NCI-H460 (cell line): ENCODE data around the gene SRD5A1. TPM values are rescaled to one million over a fixed set of nuclear protein-coding genes. Genes with fewer than 3 reads are reported as not detected.

Experiments used
- DNase-seq: peaks from one replicate; pipeline ENCODE4 v3.0.0-alpha.2; 2016; ENCODE audit warnings: low read depth; ENCODE audit errors: extremely low read depth
- total RNA-seq: library from RNA; depleted of rRNA; stranded (reverse); fragments of >200 nt; shearing (Covaris generic); gene quantifications from 2 replicates; pipeline ENCODE4 v1.2.3, GENCODE V29; 2014

The SRD5A1 gene
- total RNA-seq, 1 experiment from 2014 or later = 21.6 TPM

DNA sequence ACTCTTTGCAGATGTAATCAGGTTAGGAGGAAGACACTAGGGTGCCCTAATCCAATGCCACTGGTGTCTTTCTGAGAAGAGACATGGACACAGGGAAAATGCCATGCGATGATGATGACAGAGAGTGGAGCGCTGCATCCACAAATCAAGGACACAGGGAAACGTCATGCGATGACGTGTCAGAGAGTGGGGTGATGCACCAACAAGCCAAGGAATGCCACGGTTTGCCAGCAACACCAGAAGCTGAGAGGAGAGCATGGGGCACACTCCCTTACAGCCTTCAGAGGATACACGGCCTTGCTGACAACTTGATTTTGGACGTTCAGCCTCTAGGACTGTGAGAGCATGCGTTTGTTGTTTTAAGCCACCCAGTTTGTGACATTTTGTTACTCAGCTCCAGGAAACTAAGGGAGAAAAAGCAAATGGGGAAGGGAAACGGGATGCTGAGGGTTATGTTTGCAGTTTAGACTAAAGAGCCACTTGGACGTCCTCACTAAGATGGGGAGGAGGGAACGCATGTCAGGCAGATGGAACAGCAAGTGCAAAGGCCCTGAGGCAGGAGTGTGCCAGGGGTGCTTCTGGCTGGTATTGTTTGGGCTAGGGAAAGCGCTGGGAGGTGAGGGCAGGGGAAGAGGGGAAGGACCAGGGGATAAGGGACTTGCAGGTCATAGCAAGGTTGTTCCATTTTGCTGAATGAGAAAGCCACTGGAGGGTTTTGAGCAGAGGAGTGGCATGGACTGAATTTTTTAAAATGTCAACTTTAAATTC lies 77.5 kb downstream of the SRD5A1 start:
- no peak for DNase-seq

DNA sequence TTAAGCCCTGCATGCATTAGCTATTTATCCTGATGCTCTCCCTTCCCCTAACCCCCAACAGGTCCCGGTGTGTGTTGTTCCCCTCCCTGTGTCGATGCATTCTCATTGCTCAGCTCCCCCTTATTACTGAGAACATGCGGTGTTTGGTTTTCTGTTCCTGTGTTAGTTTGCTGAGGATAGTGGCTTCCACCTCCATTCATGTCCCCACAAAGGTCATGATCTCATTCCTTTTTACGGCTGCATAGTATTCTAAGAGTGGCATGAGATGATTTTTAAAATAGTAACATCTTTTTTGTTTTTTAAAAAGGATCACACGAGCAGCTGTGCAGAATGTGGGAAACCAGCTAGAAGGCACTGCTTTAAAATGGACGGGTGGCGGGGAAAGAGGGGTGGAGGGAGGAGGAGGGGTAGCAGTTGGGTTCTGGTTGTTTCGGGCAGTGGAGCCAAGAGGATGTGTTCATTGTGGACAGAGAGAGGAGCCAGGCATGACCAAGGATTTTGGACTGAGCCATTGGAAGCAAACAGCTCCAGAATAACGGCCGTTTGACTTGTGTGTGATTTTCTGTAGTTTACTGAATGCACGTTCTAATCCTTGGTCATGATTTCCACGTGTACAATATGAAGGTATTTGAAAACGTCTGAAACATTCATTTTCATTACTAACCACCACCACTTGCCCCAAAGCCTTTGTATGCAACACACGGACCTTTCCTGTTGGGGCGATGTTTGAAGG lies 78.3 kb downstream of the SRD5A1 start:
- no peak for DNase-seq

DNA sequence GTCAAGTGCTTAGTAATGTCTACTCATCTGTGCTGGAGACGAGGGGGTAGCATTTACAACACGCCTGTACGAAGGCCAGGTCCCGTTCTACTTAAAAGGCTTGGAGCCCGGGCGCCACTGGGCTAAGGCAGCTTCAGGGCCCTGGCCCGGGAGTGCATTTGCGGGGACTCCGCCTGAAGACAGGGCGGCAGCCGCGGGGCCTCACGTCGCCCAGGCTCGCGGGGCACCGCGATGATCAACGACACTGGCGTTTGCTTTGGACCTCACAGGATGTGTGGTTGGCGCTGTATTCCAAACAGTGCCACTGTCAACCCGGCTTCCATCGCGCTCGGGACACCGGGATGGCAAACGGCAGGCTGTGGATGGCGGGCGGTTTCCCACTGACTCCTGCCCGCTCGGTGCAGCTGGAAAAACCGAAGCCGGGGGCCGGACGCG lies 78.9 kb downstream of the SRD5A1 start:
- DNase-seq = peak; percentile 41

DNA sequence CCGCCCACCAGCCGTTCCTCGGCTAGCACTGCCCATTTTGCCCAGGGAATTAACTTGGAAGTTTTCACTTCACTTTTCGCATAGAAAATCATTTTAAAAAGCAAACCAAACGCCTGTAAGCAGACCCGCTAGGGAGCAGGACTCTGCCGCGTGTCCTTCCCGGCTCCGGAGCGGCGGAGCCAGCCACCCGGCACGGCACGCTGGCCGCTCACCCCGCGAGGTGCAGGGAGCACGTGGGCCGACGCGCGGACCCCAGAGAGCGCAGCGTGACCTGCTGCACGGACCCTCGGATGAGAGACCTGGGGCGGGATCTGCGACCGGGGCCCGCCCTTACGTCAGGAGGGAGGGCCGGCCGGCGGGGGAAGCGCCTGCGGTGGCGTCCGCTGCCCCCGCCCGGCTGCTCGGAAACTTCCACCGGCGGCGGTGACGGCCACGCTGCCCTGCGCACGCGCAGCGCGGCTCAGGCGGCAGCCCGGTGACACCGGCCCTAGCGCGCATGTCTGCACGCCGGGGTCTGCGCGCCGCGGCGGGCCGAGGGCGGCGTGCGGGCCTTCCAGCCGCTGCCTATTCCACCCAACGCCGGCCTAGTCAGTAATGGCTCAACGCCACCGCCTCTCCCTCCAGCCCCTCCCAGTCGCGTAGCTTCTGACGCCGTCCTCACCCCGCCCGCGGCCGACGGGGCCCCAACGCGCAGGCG lies 79.5 kb downstream of the SRD5A1 start:
- DNase-seq = peak; percentile 96

DNA sequence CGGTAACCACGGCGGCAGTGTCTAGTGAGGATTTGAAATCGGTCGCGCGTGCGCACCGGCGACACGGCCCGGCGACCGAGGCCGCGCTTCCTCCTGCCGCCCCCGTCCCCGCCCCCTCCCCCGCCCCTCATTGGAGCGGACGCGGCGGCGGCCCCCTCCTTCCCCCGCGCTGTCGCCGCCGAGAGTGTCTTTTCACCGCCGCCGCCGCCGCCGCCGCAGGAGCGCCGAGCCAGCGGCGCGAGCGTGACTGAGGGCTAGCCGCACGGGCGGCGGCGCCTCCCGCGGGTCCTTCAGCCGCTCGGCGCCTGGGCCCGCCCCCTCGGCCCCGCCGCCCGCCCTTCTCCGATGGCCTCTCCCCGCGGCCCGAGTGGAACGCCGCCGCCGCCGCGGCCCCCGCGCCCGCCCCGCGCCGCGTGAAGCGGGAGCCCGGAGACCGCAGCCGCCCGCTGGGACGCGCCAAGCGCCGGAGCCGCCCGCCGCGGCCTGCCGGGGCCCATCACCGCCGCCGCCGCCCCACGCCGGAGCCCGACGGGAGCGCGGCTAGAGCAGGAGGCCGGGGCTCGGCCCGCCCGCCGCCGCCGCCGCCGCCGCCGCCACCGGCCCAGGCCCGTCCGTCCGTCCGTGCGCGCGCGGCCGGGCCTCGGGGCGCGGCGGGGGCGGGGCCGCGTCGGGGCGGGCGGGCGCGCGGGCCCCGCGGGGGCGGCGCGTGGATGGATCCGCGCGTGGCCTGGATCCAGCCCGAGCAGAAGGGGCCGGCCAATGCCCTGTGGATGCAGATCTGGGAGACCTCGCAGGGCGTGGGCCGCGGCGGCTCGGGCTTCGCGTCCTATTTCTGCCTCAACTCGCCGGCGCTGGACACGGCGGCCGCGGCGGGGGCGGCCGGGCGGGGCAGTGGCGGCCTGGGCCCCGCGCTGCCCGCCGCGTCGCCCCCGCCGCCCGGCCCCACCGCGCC lies 80.3 kb downstream of the SRD5A1 start, which contains the start of gene TENT4A:
TENT4A (plus strand) TSS at position 159 of the 952 bp plus-strand sequence; CDS start at position 711, 552 bp downstream.
- no peak for DNase-seq

DNA sequence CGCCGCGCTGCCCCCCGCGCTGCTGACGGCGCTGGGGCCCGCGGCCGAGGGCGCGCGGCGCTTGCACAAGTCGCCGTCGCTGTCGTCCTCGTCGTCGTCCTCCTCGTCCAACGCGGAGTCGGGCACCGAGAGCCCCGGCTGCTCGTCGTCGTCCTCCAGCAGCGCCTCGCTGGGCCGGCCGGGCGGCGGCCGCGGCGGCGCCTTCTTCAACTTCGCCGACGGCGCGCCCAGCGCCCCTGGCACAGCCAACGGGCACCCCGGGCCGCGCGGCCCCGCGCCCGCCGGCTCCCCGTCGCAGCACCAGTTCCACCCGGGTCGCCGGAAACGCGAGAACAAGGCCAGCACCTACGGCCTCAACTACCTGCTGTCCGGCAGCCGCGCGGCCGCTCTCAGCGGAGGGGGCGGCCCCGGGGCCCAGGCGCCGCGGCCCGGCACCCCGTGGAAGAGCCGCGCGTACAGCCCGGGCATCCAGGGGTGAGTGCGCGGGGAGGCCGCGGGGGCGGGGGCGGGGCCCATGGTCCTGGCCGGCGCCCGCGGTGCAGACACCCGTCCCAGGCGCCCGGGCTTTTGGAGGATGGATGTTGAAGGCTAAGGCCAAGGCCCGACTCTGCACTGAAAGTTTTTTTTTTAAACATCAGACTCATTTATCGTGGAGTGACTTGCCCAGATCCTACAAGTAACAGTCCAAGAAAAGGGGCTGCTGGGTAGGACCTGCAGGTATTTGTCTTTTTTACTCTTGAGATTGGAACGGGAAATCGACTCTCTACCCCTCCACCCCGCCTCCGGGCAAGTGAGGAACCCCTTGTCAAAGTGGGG lies 81.2 kb downstream of the SRD5A1 start:
- no peak for DNase-seq

DNA sequence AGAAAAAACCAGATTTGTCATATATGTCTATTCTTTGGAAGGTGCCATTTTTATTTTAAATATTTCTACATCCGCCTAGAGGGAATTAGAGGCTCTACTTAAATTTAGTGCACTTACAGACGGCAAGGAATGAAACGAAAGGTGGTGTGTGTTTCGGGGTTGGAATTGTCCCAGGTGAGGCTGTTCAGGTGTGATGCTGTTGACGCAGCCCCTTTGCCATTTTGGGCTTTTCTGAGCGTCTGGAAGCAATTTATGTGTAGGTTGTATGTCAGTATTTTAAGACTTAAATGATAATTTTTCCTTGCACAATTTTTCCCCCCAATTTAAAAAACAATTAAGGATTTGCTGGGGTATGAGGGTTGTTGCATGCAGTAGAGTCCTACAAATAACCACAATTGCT lies 82.0 kb downstream of the SRD5A1 start:
- no peak for DNase-seq

DNA sequence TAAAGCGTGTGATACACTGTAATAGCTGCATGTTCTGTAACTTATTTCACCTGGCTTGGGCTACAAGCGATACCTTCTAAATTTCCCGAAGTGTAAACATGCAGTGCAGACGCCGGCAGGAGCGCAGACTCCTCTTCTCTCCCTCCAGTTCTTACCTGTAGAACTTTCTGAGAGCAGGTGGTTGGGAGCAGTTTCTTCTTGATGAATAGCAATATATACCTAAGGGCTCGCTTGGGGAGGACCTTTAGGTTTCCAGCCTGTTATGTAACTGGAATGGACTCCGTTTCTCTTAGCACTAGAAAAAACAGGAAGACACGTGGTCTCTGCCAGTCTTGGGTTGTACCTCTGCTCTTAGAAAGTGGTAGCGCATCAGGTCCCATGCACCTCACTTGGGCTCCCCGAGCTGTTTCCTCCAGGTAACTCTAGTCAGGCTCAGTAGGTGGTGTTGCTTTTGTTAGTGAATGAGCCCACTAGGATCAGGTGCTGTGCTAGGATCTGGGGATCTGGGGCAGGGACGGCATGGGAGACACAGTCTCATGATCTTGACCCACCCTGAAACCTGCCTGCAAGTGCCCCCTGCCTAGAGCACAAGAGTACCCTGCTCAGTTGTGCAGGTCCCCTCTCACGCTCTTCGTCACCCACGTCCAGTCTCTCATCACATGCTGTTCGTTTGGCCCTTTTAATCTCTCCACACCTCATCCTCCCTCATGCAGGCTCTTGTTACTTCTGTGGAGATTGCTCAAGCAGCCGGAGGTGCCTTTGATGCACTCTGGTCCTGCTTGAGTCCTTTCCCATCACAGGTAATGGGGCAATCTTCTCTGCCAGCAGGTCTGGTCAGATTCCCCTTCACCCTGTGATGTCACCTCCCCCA lies 82.8 kb downstream of the SRD5A1 start:
- DNase-seq = no peak

DNA sequence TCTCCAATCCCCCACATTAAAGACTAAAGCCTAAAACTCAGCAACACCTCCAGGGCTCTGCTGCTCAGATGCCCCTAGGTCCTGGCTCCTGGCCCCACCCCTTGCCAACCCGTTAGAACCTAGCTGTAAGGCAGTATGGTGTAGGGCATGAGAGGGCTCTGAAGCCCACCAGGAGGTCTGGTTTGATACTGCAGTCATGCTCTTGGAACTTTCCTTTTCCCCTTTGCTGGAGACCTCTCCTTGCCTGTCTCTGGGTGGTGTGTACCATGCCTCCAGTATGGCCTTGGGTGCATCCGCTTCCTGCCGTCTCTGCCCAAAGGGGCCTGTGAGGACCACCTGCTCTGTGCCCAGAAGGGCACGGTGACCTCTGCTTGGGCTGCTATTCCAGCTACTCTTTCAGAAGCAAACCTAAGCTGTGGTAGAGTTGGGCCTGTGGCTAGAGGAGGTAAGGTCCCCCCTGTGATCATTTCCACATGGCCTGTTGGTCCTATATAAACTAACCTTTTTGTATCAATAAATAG lies 83.4 kb downstream of the SRD5A1 start:
- DNase-seq = no peak

DNA sequence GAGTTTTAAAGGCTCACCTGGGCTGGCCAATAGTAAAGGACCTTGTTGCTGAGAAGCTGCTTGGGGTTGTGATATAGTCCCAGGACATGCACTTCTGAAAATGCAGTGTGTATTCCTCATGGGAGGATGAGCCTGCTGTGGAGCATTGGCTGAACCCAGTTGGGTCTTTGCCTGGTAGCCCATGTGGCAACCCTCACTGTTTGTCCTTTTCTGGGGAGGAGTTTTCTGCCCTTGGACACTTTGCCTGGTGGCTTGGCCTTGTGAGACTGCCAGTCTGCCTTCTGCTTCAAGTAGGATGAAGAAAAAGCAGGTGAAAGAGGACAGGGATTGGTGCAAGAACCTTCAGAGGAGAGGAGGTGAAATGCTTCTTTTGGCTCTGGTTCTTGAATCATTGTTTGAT lies 84.0 kb downstream of the SRD5A1 start:
- DNase-seq = no peak

DNA sequence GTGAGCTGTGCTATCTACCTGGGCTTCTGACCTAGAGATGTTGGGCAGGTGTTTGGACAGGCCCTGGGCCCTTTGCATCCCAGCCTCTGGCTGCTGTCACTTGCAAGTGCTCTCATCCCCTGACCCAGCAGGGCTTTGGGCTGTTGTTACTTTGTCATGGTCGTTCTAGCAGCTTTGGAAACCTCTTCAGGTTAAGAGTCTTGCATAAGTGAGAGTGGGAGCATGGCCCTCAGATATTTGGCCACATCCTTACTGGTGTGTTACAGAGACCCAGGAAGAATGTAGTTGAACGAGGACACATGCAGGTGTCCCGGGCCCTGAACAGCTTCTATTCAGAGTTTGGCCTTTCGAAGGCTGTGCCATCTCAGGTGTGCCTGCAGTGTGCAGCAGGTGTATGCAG lies 84.4 kb downstream of the SRD5A1 start:
- no peak for DNase-seq

DNA sequence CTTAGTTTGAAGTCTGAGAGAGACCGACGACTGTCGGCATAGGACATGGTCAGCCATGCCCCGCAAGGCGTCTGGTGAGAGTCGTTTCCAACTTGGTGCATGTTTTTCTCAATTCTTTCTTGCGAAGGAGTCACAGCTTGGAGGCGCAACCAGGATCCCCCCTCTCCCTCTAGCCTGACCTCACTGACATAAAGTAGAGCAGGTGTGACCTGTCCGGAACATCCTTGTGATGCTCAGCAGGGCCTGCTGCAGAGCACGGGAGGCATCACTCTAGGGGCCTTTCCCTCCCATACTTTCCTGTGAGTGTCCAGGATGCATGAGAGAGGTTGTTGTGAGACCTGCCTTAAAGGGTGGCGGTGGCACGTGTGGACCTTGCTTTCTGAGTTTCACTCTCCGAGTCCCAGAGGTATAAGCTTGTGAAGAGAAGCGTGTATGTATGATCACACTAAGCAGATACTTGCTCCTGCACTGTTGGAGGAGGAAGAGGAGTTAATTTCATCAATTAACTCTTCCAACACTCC lies 85.0 kb downstream of the SRD5A1 start:
- DNase-seq = no peak

DNA sequence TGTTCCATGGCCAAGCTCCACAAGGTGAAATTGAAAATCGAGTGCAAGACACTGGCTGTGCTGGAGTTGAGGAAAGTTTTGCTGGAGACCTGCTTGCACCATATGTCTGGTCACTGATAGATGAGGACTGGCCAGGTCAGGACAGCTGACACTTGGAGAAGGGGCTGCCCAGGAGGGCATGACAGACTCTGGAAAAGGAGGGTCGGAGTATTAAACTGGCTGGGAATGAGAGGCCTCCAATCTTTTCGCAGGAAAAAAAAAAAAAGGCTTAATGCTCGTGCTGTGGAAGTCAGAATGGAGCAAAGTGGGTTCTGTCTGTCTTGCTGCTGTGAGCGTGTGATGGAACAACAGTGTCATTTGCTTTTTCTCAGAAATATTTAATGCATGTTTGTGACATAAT lies 85.5 kb downstream of the SRD5A1 start:
- no peak for DNase-seq

DNA sequence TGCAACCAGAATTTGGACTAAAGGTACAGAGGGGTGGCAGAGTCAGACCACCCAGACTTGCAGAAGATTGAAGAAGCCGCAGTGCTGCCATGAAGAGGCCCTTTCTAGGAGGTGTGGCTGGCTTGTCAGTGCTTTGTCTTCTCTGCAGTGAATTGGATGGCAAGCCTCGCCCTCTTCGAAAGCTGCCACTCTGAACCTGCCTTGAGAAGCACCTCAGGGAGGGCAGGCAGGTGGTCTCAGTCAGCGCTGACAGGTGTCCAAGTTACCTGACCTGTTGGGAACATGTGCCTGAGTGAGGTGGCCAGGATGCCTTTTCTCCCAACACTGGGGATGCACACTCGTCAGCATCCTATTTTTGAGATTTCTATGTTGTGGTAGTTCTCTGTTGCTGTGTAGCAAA lies 86.2 kb downstream of the SRD5A1 start:
- DNase-seq = no peak

DNA sequence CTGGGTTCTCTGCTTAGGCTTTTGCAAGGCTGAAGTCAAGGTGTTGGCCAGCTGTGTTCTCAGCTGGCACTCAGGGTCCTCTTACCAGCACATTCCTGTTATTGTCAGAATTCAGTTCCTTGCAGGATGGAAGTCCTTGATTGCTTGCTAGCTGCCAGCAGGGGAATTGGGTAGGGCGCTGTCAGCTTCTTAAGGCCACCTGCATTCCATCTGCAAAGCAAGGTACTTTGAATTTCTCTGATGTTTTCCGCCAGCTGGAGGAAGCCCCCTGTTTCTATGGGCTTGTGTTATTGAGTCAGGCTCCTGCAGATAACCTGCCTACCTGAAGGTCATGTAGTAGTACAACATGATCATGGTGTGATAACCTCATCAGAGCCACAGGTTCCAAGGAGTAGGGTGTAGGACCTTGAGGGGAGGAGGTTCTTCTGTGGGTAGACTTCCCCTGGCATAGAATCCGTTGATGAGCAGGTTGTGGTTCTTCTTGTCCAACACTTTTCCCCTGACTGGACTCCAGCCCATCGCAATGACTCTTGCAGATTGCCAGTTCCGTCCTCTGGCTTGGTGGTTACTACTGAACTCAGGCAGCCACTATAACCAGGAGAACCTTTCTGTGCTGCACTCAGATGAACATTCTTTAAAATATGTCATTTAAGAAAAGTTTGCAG lies 86.8 kb downstream of the SRD5A1 start:
- no peak for DNase-seq

DNA sequence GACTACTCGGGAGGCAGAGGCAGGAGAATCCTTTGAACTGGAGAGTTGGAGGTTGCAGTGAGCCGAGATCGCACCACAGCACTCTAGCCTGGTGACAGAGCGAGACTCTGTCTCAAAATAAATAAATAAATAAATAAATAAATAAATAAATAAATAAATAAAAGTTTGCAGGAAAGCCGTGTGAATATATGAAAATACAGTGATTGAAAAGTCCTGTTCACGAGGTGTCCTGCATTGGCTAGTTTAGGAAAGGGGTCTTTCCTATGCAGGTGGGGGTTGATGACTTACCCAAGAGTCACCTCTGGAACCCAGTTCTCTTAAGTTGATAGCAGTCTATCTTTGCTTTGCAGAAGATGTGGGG lies 87.3 kb downstream of the SRD5A1 start:
- DNase-seq = no peak

DNA sequence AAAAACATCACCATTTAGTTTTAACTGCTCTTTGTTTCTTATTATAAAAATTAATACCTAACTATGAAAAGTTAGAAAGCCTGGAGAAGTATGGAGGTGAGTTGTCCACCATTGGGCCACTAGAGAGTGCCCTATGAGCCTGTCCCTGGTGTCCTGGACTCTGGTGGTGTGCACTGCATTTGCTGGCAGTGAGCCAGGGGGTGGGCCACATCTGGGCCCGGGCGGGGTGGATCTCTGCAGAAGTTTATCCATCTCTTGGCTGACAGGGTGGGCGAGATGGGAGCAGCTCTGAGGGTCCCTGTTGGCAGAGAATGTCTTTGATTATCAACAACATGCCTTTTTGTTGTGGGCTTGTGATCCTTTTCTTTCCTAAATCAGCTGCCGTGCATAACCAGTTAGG lies 88.2 kb downstream of the SRD5A1 start:
- DNase-seq = no peak

DNA sequence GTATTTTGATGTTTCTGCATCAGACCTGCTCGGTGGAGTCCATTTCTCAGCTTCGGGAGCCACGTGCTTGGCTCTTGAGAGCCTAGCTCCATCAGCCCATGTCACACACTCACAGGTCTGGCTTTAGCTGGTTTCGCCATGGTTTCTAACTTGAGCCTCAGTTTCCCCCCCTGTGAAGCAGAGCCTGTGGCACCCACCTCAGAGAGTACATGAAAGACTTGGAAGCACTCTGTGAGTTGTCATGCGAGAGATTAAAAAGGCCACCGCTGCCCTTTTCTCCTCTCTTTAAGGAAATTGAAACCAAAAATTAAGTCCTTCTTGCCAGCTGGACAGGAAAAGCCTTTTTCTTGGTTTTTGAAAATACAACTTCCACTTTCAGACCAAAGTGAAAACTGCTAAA lies 88.8 kb downstream of the SRD5A1 start:
- no peak for DNase-seq
